Inflammatory macrophage treated with lipopolysaccharide for 1 hour (primary cell): Measurements from ENCODE around the gene SPTLC3.
"Not testable (repeated sequence)": the region's sequence is repeated elsewhere in the genome, so short reads cannot be mapped to it uniquely, and the experiment has no call there.

Experiments used
- DNase-seq, 2 donors: peaks; one replicate each; pipeline ENCODE4 v3.0.0-alpha.2; 2020 to 2022

The SPTLC3 gene

DNA sequence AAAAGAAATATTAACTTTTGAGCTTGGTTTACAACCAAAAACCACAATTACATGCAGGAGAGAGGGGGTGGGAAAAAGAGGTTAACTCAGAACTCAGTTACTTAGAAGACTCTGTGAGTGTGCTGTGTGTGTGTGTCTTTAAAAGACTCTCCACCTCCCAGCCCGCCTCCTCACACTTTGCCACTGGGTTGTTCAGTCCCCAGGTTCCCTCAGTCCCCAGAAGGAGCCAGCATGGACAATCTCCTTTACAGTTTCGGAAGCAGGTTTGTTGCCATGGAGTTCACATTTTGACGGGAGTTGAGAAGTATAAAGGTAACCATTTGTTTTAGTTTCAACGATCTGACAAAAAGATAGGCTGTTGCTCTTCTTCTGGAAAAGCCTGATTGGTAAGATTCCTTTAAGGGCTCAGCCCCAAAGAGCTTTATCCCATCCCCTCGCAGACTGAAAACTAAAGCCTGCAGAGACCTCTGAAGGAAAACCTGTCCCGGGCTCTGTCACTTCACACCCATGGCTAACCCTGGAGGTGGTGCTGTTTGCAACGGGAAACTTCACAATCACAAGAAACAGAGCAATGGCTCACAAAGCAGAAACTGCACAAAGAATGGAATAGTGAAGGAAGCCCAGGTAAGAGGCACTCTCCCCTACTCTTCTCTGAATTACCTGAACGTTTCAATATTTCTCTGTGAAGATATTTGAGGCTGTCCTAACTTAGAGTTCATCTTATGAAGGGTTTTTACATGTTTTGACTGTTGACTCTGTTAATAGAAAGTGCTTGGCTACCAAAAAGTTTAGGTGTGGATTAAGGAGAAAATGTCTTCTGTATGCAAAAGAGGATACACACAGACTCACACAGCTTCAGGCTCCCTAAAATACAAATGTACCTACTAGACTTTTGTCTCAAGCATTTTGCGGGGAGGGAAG lies at the start of gene SPTLC3:
Gene SPTLC3, plus strand, starts transcription at position 212 of the 921 bp plus-strand sequence. Its CDS starts 296 bp downstream, at position 508.
- no peak for DNase-seq

DNA sequence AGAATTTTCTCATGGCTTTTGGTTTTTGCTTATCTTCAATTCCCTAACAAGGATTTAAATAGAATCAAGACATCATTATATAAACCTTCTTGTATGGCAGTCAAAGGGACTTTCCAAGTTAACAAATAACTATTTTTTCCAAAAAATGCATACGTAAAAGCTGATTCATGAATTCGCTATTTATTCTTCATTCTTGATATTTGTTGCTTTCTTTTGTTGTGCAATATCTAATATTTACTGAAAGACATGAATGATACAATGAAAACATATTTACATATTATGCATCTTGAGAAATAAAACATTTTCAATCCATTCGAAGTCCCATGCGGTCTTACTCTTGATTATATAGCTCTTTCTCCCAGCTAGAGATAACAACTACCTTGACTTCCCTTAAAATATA lies 47.0 kb upstream of the SPTLC3 start:
- no peak for DNase-seq

DNA sequence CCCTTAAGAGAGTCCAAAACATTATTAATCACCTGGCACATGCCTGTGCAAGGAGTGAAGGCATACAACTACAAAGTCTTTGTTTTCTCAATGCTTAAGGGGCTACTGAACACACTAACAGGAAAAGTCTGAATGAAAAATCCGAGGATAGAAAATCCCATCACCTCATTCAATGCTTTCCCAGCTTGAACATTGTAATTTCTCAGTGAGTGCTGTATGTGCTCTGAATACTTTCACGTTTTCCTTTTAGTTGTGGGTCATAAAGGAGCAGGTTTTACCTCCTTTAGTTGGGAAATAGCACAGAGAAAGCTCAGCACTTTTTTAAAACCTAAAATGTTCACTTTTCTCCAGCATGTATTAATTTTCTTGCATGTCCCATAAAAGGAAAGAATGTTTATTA lies 45.9 kb upstream of the SPTLC3 start:
- DNase-seq, result no peak

DNA sequence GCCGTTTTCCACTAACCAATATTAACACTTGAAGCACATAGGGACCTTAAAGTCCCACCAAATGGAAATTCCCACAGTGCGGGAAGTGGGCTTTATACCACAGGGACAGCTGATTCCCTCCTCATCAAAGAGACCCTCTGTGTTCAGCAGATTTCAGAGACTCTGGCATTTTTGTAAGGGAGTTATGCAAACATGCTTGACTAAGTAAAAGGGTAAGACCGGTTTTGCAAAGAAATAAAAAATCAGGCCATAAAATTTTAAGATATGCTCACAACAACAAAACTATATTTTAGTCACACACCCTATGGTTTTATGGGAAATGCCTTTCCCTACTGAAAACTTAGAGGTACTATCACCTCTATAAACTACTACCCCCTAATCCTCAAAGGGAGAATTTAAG lies 45.4 kb upstream of the SPTLC3 start:
- DNase-seq, result no peak

DNA sequence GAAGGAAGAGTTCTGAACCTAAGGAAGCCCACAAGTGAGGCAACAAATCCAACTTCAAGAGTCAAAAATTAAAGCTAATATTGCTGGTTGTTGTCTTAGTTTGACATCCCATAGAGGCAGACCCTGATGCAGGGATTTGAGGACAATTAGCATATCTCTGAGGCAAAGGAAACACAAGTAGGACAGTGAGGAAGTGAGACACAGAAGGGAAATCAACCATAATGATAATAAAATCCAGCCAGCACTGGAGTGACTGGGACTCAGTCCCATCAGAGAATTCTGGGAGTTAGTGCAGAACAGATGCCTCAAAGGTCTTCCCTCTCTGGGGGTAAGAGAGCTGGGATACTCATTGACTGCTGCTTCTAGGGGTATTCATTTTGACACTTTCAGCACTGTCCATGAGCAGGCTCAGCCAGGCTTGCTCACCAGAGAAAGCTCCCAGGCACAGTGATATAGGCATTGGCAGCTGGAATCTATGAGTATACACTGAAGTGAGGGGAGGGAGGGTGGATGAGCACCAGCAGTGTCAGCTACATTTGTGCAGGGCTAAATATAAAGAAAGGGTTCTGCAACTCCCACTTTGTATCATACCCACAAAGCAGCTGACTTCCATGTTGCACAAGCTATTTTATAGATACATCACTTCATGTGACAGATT lies 43.4 kb upstream of the SPTLC3 start:
- no peak for DNase-seq

DNA sequence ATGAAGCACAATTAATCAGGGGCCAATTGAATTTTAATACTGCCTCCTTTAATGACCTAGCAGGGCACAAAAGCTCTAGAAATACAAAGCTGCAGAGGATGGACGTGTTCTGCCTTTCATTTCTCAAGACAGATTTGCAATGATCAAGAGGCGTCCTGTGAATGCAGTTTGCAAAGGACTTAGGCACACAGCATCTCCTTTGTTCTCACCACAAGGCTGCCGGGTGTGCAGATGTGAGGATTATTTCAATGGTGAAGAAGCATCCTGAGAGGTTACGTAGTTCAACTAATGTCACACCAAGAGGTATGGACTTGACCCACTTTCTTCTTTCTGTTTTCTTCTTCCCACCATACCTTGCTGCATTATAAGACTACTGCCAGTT lies 42.9 kb upstream of the SPTLC3 start:
- DNase-seq, result no peak

DNA sequence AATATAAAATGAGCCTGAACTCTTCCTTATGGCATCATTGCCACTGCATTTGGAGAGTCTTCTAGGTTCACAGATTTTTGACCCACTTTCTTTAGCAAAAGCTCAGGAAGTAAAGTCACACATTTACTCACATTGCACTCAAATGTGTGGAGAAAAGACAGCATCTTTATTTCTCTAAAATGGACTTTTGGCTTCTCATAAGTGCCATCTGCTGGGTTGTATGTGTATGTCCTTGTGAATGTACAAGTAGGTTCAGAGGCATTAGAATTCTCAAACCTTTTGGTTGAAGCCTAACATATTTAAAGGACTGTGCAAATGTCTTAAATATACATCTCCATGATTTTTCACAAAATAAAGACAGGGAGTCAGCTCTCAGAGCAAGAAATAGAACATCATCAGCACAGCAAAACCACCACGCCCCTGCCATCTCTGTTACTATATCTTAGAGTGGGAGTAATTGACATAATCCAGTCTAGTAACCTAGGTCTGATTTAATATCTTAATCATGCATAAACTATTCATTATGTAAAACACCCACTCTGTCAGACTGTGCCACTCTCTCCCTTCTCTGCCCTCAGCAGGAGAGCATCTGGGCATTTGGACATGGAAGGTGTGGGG lies 42.2 kb upstream of the SPTLC3 start:
- DNase-seq, result peak in 1 of 2 donors; percentile 4

DNA sequence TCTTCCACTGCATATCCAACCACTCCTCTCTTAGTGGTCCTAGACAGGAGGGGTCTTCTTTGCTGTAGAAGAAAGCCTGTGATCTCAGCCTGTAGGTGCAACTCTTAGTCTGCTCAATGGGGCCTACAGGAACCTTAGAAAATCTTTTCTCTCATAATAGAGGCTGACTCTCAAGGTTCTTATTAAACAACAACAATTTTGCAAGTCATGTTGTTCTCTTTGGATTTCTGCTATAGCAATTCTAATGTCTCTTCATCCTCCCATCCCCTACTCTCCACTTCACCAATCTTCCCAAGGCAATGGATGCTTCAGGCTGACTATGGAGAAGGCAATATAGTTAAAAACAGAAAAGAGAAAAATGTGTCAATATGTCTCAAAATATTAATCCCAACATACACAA lies 40.8 kb upstream of the SPTLC3 start:
- no peak for DNase-seq

DNA sequence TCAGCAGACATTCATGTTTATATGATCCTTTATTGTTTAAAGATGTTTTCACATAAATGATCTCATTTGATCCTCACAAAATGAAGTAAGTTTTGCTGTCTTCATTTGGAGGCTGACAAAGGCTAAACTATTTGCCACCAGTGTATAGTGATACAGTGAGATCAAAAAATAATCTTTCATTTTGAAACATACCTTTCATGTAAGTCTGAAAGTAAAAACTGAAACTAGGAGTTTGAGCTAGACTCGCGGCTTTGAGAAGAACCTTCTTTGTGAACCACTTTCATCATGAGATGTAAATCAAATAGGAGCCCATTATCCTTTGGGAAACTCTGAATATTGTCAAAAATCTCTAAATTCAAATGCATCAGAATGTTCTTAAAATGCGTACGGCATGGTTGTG lies 40.3 kb upstream of the SPTLC3 start:
- no peak for DNase-seq

DNA sequence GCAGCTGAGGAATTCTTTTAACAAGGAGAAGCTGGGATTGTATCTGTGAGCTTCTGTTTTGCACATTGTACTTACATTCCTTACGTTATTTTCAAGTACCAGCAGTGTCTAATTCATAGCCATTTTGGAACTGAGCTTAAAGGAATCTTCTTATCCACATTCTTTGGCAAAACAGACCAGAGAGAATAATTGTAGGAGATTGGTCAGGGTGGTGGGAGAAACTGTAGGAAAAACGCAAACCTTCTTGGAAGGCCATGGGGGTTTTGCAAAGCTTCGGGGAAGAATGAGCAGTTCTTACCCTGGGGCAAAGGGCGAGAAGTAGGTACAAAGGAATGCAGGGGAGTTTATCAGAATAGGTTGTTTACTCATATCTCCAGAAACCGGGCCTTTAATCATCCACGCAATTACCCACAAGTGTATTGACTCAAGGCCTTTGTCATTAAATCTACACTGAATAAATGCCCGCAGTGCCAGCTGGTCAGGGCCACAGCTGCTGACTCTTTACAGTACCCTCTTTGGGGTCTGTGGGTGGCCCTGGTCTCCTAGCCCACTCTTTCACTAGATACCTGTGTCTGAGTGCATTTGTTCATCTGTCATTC lies 39.6 kb upstream of the SPTLC3 start:
- DNase-seq, result no peak

DNA sequence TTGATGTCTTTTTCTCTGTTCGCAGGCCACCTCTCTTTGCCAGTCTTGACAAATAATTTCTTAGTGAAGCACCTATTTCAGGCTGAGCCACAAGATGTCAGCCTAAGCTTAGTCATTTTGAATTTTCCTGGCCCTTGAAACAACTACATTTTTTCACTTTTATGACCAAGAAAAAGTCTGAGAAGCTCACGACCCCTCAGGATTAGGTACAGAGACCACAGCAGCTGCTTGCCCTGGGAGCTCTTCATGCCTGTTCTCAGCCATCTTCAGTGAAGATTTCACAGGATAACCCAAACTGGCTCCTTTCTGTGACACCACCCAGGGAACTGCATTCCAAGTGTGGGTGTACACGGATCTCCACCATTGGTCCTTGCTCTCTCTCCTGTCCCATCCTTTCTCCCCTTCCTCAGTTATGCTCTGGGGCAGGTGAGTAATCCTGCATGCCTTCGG lies 38.4 kb upstream of the SPTLC3 start:
- DNase-seq, result peak in 1 of 2 donors; percentile 49

DNA sequence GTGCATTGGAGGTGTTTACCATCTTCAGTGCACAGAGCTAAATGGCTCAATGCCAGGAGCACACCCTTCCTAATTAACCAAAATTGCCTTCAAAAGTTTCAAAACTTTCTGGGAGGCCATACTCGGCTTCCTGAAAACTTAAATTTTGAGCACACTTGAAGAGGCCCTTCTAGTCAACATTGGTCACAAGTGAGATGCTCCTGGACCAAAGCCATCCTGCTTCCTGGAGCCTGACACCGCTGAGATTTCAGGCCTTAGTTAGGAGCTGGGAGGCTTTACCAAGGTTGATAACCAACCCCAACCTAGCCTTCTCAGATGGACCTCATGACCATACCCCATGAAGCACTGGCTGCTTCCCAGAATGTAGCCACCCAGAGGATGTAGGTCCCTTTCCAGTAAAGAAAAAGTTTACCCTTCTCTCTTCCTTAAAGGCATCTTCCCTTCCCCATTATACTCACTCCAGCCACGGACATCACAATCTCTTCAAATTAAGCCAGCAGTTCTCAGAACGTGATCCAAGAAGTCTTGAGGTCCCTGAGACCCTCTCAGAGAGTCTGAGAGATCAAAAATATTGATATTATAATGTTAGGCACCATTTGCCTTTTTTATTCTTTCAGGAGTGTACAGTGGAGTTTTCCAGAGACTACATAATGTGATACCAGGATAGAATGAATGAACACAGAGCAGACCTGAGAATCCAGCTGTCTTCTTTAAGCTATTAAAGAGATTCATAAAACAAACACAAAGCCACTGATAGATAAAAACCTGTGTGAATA lies 32.8 kb upstream of the SPTLC3 start:
- no peak for DNase-seq

DNA sequence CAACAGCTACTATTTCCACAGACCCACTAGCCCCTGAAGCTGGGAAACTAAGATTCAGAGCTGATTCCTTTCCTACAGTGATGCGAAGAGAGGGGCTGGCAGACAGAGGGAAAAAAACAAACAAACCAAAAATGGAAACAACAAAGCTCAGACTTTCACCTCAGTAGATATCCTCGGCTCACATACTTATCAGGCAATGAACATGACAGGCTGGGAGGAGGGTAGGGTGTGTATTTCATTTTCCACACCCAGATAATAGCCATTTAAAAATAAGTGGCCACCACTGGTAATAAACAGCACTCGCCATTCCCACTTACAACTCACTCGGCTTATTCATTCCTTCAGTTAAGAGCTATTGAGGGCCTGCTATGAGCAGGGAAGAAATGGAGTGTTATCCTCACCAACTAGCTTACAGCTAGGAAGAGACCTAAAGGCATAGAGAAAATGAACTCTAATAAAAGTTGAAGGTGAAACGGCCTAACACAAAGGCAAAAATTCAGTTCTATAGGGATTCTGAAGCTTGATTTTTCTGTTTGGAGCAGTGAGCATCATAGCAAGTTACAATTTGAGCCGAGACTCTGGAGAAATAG lies 32.0 kb upstream of the SPTLC3 start:
- no peak for DNase-seq

DNA sequence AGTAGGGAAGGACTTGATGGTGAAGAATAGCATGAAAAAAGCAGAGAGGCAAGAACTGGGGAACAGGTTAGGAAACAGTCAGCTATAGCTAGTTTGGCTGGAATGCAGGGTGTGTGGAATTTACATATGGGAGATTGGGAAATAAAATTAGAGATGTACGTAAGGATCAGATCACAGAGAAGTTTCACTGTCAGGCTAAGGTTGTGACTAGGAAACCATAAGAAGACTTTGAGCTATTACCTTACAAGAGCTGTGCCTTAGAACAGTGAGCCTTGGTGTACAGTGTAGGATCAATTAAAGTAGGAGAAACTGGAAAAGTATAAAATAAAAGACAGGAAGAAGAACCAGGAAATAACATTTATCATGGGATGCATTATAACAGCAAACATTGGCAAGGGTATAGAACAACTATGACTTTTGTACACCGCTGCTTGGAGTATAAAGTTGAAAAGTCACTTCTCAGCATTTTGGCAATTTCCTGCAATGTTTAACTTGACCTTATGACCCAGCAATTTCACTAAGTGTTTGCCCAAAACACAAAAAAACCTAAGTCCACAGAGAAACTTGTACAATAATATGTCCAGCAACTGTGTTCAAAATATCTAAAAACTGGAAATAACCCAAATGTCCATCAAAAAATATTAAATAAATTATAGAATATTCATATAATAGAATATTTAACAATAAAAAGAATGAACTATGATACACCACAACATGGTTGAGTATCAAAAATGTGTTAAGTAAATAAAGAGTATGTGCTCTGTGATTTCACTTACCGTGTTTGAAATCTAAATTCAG lies 31.2 kb upstream of the SPTLC3 start:
- DNase-seq, result no peak

DNA sequence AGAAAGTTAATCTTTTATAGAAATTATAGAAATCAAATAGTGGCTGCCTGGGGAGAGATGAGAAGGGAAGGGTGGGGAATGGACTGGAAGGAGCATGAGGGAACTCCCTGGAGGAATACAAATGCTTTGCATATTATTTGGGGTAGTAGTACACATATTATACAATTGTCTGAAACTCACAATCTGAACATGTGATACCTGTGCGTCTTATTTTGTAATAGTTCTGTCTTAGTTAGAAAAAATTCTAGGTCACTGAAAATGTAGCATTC lies 30.7 kb upstream of the SPTLC3 start:
- no peak for DNase-seq

DNA sequence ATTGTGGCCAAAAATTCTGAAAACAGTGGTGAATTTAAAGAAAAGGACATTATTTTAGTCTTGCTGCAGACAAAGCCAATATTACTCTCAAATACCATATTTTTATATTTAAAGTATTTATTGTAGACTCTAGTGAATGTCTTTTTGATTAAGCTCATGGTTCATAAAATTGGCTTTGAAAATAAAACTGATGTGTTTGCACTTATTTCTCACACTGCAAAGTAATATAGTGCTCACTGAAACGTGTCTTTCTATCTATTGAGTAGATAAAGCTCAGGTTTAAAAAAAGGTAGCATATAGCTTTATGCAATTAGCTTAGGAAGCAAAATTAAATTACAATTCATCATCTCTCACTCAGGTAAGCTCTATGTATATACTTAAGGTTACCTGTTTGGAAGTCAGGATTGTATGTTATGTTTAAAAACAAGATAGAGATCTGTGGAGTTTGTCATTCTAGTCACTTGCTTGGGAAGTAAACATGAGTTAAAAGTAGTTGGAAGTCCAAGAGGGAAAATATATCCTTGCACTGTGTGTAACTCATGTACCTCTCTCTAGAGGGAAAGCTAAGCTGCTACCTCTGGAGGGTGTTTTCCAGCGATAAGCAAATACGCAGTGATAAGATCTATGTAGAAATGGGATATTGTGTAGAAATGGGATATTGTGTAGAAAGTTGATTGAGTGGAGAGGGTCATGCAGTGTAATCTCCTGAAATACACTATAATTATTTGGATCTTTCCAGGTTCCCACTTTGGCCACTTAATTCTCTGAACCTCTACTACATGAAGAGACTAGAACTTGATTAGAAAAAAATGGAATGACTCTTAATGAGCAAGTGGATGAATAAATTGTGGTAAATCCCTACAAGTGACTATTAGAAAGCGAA lies 29.9 kb upstream of the SPTLC3 start:
- DNase-seq, result no peak

DNA sequence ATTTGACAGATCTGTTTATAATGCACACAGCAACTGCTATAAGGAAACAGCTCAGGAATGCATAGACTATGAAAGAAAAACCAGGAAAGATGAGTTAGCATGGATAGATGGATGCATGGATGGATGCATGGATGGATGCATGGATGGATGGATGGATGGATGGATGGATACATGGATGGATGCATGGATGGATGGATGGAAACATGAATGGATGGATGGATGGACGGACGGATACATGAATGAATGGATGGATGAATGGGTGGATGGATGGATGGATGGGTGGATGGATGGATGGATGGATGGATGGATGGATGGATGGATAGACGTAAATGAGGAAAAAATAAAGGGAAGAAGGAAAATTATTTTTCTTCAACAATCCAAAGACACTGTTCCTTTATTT lies 29.1 kb upstream of the SPTLC3 start:
- DNase-seq, result not testable (repeated sequence)

DNA sequence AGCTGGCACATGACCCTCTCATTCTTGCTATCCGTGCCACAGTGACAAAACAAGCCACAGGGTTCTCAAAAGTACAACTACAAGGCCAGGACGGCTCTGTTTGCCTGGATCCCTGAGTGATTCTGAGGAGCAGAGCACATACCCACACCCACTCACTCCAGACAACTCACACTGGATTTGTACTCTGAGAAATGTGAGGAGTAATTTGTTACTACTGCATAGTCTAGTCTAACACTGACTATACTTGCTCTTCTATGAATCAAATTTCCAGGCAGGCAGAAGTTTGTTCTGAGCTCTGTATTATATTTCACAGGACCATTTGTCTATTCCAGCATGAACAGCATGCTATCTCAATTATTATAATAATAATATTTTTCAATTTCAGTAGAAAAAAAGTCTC lies 26.7 kb upstream of the SPTLC3 start:
- DNase-seq, result no peak

DNA sequence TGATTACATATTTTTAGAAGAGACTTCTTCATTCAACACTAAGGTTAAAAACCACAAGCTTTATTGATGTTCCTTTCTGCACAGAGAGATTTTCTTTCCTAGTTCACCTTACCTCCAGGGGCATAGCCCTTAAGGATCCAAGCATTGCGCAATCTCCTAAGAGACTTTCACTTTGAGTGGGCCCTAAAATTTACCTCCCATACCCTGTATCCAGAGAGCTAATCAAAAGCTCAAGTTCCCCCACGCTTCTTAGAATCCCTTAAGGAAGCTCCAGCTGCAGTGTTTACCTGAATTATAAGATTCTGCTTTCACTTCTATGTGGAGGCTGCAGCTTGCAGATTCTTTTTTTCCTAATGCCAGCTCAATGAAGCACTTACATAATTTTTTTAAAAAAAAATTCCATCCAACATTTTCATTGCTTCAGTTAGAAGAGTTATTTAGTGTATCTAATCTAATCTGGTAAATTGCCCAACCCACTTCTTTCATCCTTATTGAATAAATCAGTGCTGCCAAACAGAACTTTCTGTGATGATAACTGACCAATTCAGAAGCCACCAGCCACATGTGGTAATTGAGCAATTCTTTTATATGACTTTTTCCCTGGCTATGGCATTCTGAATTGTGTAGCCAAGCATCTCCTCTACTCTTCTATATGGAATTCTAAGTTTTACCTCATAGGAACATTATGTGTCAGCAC lies 24.6 kb upstream of the SPTLC3 start:
- DNase-seq, result no peak

DNA sequence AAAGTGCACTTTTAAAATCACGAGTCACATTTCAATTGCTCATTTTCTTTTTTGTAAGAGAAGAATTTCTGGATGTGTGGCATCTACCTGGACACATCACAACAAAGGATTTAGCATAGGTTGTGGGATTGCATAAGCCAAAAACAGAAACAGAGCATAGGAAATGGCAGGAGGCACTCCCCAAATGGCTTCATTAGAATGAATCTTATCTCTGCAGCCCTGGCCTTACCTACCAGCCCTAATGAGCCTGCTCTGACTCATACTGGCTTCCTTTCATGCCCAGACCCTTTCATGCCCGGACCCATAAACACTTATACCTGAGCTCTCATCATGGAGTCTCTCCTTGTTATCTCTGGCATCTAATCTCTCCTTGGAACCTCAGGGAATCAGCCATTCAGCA lies 23.9 kb upstream of the SPTLC3 start:
- DNase-seq, result no peak
